HepG2 (cell line): ENCODE results near the gene VPS13D. TPM values are rescaled to one million over a fixed set of nuclear protein-coding genes. Genes with fewer than 3 reads are reported as not detected.
A peak's percentile ranks its signal among the peaks of the same experiment; 100 is the strongest.

Experiments
- CBX5 ChIP-seq: sonication (generic); formaldehyde crosslinking; IDR thresholded peaks from 2 replicates; pipeline ENCODE4 v1.4.0; 2020; ENCODE audit warnings: missing genetic modification reagents, borderline replicate concordance
- EEA1 ChIP-seq: sonication (generic); formaldehyde crosslinking; IDR thresholded peaks from 2 replicates; pipeline ENCODE4 v1.5.1; 2020; ENCODE audit warnings: mild to moderate bottlenecking, missing genetic modification reagents, borderline replicate concordance
- JUN ChIP-seq: sonication (generic); formaldehyde crosslinking; IDR thresholded peaks from 2 replicates; pipeline ENCODE4 v1.4.0; 2020; ENCODE audit warnings: mild to moderate bottlenecking, missing genetic modification reagents
- KDM5A ChIP-seq: fragments of 200-600 bp; sonication (generic); IDR thresholded peaks from 2 replicates; pipeline ENCODE4 v1.7.0; 2018; ENCODE audit warnings: antibody characterized with exemption, mild to moderate bottlenecking, low read length, borderline replicate concordance
- LCORL ChIP-seq, 2 experiments: fragments of 450-650 bp in 1 of 2; sonication (generic) in 1 of 2; formaldehyde crosslinking in 1 of 2; IDR thresholded peaks; 2 replicates each; pipeline versions ENCODE4 v1.5.0 to v1.6.1; 2017 to 2020; ENCODE audit warnings: antibody characterized with exemption in 1 of 2, missing genetic modification reagents in 1 of 2
- MIER3 ChIP-seq: IDR thresholded peaks from 2 replicates; pipeline ENCODE4 v1.6.1; 2016; ENCODE audit warnings: missing compliant biosample characterization, borderline replicate concordance
- NFE2L2 ChIP-seq: fragments of 150-350 bp; IDR thresholded peaks from 2 replicates; pipeline ENCODE4 v1.6.1; 2014; ENCODE audit warnings: low read length
- THAP11 ChIP-seq: IDR thresholded peaks from 2 replicates; pipeline ENCODE4 v1.6.1; 2016; ENCODE audit warnings: missing biosample characterization, missing genetic modification reagents
- ZFP82 ChIP-seq: sonication (generic); formaldehyde crosslinking; IDR thresholded peaks from 2 replicates; pipeline ENCODE4 v1.5.1; 2020; ENCODE audit warnings: mild to moderate bottlenecking, missing genetic modification reagents, borderline replicate concordance
- ZNF251 ChIP-seq: sonication (generic); formaldehyde crosslinking; IDR thresholded peaks from 2 replicates; pipeline ENCODE4 v1.9.0; 2021; ENCODE audit warnings: mild to moderate bottlenecking, missing genetic modification reagents
- polyA plus RNA-seq, 8 experiments: library from polyadenylated mRNA; depleted of rRNA in 3 of 8; stranded (reverse) in 7 of 8; unstranded in 1 of 8; fragments of >200 nt; fragmentation: Illumina TruSeq in 4 of 8; extraction: Trizol in 4 of 8; gene quantifications; 2 replicates each; pipeline versions ENCODE4 v1.2.1 to v1.2.3, GENCODE V29; 2011 to 2016; ENCODE audit warnings: low read depth in 4 of 8, missing spikeins in 1 of 8, mixed read lengths in 1 of 8; ENCODE audit not compliant: insufficient read depth in 1 of 8
- total RNA-seq, 5 experiments: library from RNA; depleted of rRNA; stranded (reverse); fragments of >200 nt; fragmentation: Illumina TruSeq; extraction: Trizol; gene quantifications; 2 replicates each; pipeline ENCODE4 v1.2.3, GENCODE V29; 2016; ENCODE audit warnings: low read depth in 1 of 5
- TF ChIP-seq, protein P1 (sequence below): sonication (generic); formaldehyde crosslinking; IDR thresholded peaks from 2 replicates; pipeline ENCODE4 v1.5.0; 2020; ENCODE audit warnings: missing genetic modification reagents
- TF ChIP-seq, protein P2 (sequence below): IDR thresholded peaks from 2 replicates; pipeline ENCODE4 v1.6.1; 2016; ENCODE audit warnings: control low read depth
- TF ChIP-seq, protein P3 (sequence below): IDR thresholded peaks from 2 replicates; pipeline ENCODE4 v1.6.1; 2018; ENCODE audit warnings: missing genetic modification reagents
- TF ChIP-seq, protein P4 (sequence below): sonication (generic); formaldehyde crosslinking; IDR thresholded peaks from 2 replicates; pipeline ENCODE4 v1.4.0; 2020; ENCODE audit warnings: missing genetic modification reagents
- TF ChIP-seq, protein P5 (sequence below), 2 experiments: fragments of 450-650 bp in 1 of 2; sonication (generic) in 1 of 2; formaldehyde crosslinking; IDR thresholded peaks; 2 replicates each; pipeline versions ENCODE4 v1.5.0 to v1.8.0; 2020 to 2022; ENCODE audit warnings: mild to moderate bottlenecking in 1 of 2, missing genetic modification reagents in 1 of 2
- TF ChIP-seq, protein P6 (sequence below): IDR thresholded peaks from 2 replicates; pipeline ENCODE4 v1.4.0; 2020; ENCODE audit warnings: mild to moderate bottlenecking, missing genetic modification reagents
- TF ChIP-seq, protein P7 (sequence below): IDR thresholded peaks from 2 replicates; pipeline ENCODE4 v1.6.1; 2016; ENCODE audit warnings: mild to moderate bottlenecking

Gene VPS13D
- total and polyA plus RNA-seq, 2 of the 13 experiments (the other 11 are each of a cell fraction or from before 2014, with no cell fraction given) = 8.6 to 13.9 TPM

DNA sequence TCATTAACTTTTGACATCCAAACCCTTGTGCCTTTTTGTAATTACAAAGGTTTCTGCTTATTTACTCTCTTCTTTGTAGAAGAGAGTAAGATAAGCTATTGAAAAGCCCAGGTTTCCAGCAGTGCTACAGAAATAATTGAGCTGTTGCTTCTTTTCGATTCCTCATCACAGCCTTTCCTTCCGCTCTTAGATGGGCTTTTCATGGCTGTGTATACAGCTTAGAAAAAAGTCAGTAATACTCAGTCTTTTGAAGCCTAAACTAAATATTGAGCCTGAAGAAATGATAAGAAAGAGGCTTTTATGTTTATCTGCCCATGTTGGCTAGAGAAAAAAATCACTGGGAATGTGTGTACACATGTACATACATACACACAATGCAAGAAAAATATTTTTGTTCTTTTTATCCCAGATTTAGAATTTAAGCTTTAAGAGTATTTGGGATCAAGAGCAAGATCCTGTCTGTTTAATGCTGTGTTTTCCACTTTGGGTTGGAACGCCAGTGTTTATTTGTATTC lies 172.4 kb downstream of the VPS13D start (continued):
- TF ChIP-seq LCORL (IDR thresholded peaks at IDR 0.05) (no peak), LCORL (CRISPR knock-in tag; IDR thresholded peaks at IDR 0.05) (peak; percentile 49; the same call in 1 of the 2 replicates), THAP11 (CRISPR knock-in tag) (peak; percentile 41; the same call in 1 of the 2 replicates), CBX5 (CRISPR knock-in tag) (no peak), JUN (CRISPR knock-in tag) (no peak), EEA1 (CRISPR knock-in tag) (no peak), MIER3 (CRISPR knock-in tag) (peak; percentile 71; the same call in 1 of the 2 replicates), ZFP82 (CRISPR knock-in tag) (no peak), NFE2L2 (no peak), ZNF251 (CRISPR knock-in tag) (no peak), KDM5A (no peak)
- TF ChIP-seq, protein P1, sequence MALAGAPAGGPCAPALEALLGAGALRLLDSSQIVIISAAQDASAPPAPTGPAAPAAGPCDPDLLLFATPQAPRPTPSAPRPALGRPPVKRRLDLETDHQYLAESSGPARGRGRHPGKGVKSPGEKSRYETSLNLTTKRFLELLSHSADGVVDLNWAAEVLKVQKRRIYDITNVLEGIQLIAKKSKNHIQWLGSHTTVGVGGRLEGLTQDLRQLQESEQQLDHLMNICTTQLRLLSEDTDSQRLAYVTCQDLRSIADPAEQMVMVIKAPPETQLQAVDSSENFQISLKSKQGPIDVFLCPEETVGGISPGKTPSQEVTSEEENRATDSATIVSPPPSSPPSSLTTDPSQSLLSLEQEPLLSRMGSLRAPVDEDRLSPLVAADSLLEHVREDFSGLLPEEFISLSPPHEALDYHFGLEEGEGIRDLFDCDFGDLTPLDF (CRISPR knock-in tag) = no peak
- TF ChIP-seq, protein P2, sequence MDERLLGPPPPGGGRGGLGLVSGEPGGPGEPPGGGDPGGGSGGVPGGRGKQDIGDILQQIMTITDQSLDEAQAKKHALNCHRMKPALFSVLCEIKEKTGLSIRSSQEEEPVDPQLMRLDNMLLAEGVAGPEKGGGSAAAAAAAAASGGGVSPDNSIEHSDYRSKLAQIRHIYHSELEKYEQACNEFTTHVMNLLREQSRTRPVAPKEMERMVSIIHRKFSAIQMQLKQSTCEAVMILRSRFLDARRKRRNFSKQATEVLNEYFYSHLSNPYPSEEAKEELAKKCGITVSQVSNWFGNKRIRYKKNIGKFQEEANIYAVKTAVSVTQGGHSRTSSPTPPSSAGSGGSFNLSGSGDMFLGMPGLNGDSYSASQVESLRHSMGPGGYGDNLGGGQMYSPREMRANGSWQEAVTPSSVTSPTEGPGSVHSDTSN (CRISPR knock-in tag) = no peak
- TF ChIP-seq, protein P3, sequence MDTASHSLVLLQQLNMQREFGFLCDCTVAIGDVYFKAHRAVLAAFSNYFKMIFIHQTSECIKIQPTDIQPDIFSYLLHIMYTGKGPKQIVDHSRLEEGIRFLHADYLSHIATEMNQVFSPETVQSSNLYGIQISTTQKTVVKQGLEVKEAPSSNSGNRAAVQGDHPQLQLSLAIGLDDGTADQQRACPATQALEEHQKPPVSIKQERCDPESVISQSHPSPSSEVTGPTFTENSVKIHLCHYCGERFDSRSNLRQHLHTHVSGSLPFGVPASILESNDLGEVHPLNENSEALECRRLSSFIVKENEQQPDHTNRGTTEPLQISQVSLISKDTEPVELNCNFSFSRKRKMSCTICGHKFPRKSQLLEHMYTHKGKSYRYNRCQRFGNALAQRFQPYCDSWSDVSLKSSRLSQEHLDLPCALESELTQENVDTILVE (CRISPR knock-in tag) = no peak; the same call in 1 of the 2 replicates
- TF ChIP-seq, protein P4, sequence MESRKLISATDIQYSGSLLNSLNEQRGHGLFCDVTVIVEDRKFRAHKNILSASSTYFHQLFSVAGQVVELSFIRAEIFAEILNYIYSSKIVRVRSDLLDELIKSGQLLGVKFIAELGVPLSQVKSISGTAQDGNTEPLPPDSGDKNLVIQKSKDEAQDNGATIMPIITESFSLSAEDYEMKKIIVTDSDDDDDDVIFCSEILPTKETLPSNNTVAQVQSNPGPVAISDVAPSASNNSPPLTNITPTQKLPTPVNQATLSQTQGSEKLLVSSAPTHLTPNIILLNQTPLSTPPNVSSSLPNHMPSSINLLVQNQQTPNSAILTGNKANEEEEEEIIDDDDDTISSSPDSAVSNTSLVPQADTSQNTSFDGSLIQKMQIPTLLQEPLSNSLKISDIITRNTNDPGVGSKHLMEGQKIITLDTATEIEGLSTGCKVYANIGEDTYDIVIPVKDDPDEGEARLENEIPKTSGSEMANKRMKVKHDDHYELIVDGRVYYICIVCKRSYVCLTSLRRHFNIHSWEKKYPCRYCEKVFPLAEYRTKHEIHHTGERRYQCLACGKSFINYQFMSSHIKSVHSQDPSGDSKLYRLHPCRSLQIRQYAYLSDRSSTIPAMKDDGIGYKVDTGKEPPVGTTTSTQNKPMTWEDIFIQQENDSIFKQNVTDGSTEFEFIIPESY (CRISPR knock-in tag) = no peak
- TF ChIP-seq, protein P5, sequence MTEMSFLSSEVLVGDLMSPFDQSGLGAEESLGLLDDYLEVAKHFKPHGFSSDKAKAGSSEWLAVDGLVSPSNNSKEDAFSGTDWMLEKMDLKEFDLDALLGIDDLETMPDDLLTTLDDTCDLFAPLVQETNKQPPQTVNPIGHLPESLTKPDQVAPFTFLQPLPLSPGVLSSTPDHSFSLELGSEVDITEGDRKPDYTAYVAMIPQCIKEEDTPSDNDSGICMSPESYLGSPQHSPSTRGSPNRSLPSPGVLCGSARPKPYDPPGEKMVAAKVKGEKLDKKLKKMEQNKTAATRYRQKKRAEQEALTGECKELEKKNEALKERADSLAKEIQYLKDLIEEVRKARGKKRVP (CRISPR knock-in tag; IDR thresholded peaks at IDR 0.05) = peak in 1 of 2 experiments; percentile 70; a peak in 2 of 4 replicates
- TF ChIP-seq, protein P6, sequence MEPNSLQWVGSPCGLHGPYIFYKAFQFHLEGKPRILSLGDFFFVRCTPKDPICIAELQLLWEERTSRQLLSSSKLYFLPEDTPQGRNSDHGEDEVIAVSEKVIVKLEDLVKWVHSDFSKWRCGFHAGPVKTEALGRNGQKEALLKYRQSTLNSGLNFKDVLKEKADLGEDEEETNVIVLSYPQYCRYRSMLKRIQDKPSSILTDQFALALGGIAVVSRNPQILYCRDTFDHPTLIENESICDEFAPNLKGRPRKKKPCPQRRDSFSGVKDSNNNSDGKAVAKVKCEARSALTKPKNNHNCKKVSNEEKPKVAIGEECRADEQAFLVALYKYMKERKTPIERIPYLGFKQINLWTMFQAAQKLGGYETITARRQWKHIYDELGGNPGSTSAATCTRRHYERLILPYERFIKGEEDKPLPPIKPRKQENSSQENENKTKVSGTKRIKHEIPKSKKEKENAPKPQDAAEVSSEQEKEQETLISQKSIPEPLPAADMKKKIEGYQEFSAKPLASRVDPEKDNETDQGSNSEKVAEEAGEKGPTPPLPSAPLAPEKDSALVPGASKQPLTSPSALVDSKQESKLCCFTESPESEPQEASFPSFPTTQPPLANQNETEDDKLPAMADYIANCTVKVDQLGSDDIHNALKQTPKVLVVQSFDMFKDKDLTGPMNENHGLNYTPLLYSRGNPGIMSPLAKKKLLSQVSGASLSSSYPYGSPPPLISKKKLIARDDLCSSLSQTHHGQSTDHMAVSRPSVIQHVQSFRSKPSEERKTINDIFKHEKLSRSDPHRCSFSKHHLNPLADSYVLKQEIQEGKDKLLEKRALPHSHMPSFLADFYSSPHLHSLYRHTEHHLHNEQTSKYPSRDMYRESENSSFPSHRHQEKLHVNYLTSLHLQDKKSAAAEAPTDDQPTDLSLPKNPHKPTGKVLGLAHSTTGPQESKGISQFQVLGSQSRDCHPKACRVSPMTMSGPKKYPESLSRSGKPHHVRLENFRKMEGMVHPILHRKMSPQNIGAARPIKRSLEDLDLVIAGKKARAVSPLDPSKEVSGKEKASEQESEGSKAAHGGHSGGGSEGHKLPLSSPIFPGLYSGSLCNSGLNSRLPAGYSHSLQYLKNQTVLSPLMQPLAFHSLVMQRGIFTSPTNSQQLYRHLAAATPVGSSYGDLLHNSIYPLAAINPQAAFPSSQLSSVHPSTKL = peak; percentile 96
- TF ChIP-seq, protein P7, sequence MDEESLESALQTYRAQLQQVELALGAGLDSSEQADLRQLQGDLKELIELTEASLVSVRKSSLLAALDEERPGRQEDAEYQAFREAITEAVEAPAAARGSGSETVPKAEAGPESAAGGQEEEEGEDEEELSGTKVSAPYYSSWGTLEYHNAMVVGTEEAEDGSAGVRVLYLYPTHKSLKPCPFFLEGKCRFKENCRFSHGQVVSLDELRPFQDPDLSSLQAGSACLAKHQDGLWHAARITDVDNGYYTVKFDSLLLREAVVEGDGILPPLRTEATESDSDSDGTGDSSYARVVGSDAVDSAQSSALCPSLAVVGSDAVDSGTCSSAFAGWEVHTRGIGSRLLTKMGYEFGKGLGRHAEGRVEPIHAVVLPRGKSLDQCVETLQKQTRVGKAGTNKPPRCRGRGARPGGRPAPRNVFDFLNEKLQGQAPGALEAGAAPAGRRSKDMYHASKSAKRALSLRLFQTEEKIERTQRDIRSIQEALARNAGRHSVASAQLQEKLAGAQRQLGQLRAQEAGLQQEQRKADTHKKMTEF (CRISPR knock-in tag) = peak; percentile 91
